ENCODE results near the gene GIPR.

GRCh38 chr19:45621389-45621788, 46.6 kb upstream of the GIPR start:
- no peak for TF ChIP-seq CTCF (conservative IDR thresholded peaks at IDR 0.05 in 1 of 2, IDR thresholded peaks at IDR 0.05 in 1 of 2; ENCODE audit: low read depth in 1 of 2, low read length in 2 of 2)
- TF ChIP-seq EZH2 (IDR thresholded peaks at IDR 0.05; ENCODE audit: low read length, missing control alignments) = no peak
